WERI-Rb-1 (cell line): ENCODE results near the gene DACH1.

ENCODE experiments used
- DNase-seq: peaks from one replicate; pipeline ENCODE4 v3.0.0-alpha.2; 2020
- H3K27ac ChIP-seq: fragments of 250-450 bp; sonication (Bioruptor Pico); 2 replicates; pipeline ENCODE4 v1.5.1; 2020; ENCODE audit warnings: mild to moderate bottlenecking, moderate library complexity
- H3K27me3 ChIP-seq: fragments of 250-450 bp; sonication (Bioruptor Pico); 2 replicates; pipeline ENCODE4 v1.5.1; 2021; ENCODE audit warnings: mild to moderate bottlenecking, low read depth, moderate library complexity; ENCODE audit not compliant: insufficient read depth, severe bottlenecking
- H3K36me3 ChIP-seq: fragments of 250-450 bp; sonication (Bioruptor Pico); 2 replicates; pipeline ENCODE4 v1.5.1; 2020; ENCODE audit warnings: mild to moderate bottlenecking, moderate library complexity
- H3K4me3 ChIP-seq: 2 replicates; pipeline ENCODE4 v1.5.1; 2011; ENCODE audit warnings: low read depth, mild to moderate bottlenecking, control low read depth, low read length
- H3K9me3 ChIP-seq: fragments of 250-450 bp; sonication (Bioruptor Pico); 2 replicates; pipeline ENCODE4 v1.5.1; 2021; ENCODE audit warnings: mild to moderate bottlenecking, moderate library complexity; ENCODE audit not compliant: severe bottlenecking
- TF ChIP-seq, protein P1 (sequence below): IDR thresholded peaks from 2 replicates; pipeline ENCODE4 v1.5.1; 2011; ENCODE audit warnings: low read depth, mild to moderate bottlenecking, control low read depth, inconsistent platforms, low read length

The DACH1 gene

DNA sequence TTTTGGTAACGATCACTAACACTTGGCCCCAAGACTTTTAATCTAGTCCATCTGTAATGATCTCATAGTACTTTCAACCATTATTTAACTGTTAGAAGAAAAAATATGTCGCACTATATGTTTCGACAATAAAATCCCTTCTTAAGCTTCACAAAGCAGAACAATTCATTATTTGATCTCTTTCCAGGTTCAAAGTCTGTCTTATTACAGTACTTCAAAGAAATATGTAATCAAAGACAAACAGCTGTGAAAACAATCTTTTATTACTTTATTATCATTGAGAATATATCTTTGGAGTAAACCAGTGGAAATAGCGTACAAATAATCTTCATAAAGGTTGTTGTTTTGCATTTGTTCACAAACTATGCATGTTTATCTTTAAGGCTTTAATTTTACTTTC, 93.5 kb downstream of the DACH1 start:
- H3K27me3 ChIP-seq = no peaks in the 10 kb centered on the region
- H3K27ac ChIP-seq = 0 out of 2 replicates have a peak overlapping the region, but pooled peaks have one; percentile 2
- no peak for DNase-seq
- H3K9me3 ChIP-seq = no peaks in the 10 kb centered on the region
- no peak overlapping the region for H3K4me3 ChIP-seq
- no peaks in the 10 kb centered on the region for H3K36me3 ChIP-seq
- TF ChIP-seq, protein P1, sequence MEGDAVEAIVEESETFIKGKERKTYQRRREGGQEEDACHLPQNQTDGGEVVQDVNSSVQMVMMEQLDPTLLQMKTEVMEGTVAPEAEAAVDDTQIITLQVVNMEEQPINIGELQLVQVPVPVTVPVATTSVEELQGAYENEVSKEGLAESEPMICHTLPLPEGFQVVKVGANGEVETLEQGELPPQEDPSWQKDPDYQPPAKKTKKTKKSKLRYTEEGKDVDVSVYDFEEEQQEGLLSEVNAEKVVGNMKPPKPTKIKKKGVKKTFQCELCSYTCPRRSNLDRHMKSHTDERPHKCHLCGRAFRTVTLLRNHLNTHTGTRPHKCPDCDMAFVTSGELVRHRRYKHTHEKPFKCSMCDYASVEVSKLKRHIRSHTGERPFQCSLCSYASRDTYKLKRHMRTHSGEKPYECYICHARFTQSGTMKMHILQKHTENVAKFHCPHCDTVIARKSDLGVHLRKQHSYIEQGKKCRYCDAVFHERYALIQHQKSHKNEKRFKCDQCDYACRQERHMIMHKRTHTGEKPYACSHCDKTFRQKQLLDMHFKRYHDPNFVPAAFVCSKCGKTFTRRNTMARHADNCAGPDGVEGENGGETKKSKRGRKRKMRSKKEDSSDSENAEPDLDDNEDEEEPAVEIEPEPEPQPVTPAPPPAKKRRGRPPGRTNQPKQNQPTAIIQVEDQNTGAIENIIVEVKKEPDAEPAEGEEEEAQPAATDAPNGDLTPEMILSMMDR = no peak

GRCh38 chr13:71772361-71772760, 94.6 kb downstream of the DACH1 start:
- Histone ChIP-seq H3K27me3 (no peaks in the 10 kb centered on the region), H3K9me3 (no peaks in the 10 kb centered on the region), H3K36me3 (no peaks in the 10 kb centered on the region), H3K27ac (peak overlapping the region; percentile 39), H3K4me3 (no peak overlapping the region)
- DNase-seq = no peak
- TF ChIP-seq, protein P1 = no peak

DNA sequence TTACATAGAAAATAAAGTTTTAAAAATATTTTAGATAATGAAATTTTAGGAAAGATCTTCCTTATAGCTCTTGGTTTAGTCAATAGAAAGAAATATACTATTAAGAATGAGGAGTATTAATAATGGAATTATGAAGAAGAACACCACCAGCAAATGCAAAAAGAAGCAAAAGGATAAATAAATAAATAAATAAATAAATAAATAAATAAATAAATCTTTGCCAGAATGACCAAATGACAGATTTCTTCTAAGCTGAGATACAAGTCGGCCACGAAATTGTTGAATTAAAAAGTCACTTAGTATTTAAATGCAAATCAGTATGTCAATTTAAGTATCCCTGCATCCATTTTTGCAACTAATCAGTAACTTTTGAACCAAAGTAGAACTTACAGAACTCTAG, 95.9 kb downstream of the DACH1 start:
- peak overlapping the region; percentile 33 for H3K27ac ChIP-seq
- H3K27me3 ChIP-seq = no peaks in the 10 kb centered on the region
- H3K9me3 ChIP-seq = no peaks in the 10 kb centered on the region
- DNase-seq = no peak
- no peak overlapping the region for H3K4me3 ChIP-seq
- TF ChIP-seq, protein P1 = no peak
- H3K36me3 ChIP-seq = no peaks in the 10 kb centered on the region

DNA sequence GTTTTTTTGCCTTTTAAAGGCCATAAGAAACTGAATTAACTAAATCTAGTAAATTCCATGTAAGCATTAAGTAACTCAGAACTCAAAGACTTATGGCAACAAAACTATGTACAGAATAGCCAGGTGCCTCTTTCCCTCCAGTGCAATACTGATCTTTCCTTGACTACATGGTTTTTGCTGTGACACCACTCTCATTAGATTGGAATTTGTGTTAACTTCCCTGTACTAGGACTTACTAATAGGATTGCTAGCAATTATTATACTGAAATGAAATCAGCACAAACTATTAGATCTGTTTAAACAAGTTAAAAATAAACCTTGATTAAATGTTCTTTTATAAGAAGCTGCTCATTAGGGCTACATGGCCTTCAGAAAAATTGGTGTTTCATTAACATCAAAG, 96.3 kb downstream of the DACH1 start:
- H3K27ac ChIP-seq = peak overlapping the region; percentile 33
- TF ChIP-seq, protein P1 = no peak
- no peaks in the 10 kb centered on the region for H3K9me3 ChIP-seq
- no peak overlapping the region for H3K4me3 ChIP-seq
- no peaks in the 10 kb centered on the region for H3K27me3 ChIP-seq
- DNase-seq = no peak
- H3K36me3 ChIP-seq = no peaks in the 10 kb centered on the region

GRCh38 chr13:71768881-71769280, 98.1 kb downstream of the DACH1 start:
- no peaks in the 10 kb centered on the region for H3K36me3 ChIP-seq
- TF ChIP-seq, protein P1 = no peak

GRCh38 chr13:71759651-71760511, 107.1 kb downstream of the DACH1 start:
- H3K27me3 ChIP-seq = no peaks in the 10 kb centered on the region
- no peak overlapping the region for H3K4me3 ChIP-seq
- no peaks in the 10 kb centered on the region for H3K9me3 ChIP-seq
- H3K36me3 ChIP-seq = no peaks in the 10 kb centered on the region
- H3K27ac ChIP-seq = no peak overlapping the region
- TF ChIP-seq, protein P1 = no peak
- no peak for DNase-seq

More at GRCh38 chr13:71768881-71769280, 98.1 kb downstream of the DACH1 start:
- no peaks in the 10 kb centered on the region for H3K9me3 ChIP-seq
- H3K27ac ChIP-seq = no peak overlapping the region
- H3K27me3 ChIP-seq = no peaks in the 10 kb centered on the region
- no peak for DNase-seq
- no peak overlapping the region for H3K4me3 ChIP-seq
